Measurements from ENCODE around the gene ACKR2. TPM values are rescaled to one million over a fixed set of nuclear protein-coding genes. Genes with fewer than 3 reads are reported as not detected.

ACKR2 gene
- total and polyA plus RNA-seq, 2 of the 13 experiments (the other 11 are each of a cell fraction or from before 2014, with no cell fraction given), result 1.1 to 1.9 TPM

DNA sequence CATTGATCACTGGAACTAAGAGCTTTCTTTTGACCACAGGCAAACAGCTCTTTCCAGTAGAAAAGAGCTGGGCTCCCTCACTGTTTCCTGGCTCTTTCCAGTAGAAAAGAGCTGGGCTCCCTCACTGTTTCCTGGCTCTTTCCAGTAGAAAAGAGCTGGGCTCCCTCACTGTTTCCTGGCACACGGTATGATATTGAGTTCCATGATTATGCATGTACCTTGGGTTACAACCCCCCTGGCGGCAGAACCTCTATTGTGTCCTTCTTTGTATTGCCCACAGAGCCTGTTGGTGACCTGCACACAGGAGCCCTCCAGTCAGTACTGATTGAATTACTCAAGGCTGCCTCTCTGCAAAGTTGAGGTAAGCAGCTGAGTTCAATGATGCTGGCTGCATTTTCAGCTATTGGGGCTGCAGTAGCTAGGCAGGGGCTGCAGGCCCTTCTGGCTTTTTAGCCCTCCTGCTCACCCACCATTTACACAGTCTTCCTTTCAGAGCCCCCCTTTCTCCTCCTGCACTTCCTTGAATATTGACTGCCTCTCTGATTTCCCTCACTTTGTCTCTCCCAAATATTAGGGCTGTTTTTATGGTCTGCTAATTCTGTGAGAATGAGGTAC, 10.2 kb downstream of the ACKR2 start (continued):
- TF ChIP-seq, protein P1, sequence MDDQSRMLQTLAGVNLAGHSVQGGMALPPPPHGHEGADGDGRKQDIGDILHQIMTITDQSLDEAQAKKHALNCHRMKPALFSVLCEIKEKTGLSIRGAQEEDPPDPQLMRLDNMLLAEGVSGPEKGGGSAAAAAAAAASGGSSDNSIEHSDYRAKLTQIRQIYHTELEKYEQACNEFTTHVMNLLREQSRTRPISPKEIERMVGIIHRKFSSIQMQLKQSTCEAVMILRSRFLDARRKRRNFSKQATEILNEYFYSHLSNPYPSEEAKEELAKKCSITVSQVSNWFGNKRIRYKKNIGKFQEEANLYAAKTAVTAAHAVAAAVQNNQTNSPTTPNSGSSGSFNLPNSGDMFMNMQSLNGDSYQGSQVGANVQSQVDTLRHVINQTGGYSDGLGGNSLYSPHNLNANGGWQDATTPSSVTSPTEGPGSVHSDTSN (CRISPR knock-in tag; IDR thresholded peaks at IDR 0.05; ENCODE audit: borderline replicate concordance), result no peak
- TF ChIP-seq SOX13 (IDR thresholded peaks at IDR 0.05) (no peak), SOX13 (CRISPR knock-in tag; conservative IDR thresholded peaks at IDR 0.05 in 1 of 2, IDR thresholded peaks at IDR 0.05 in 1 of 2) (peak in 1 of 2 experiments; percentile 41; a peak in 1 of 4 replicates), HNRNPUL1 (IDR thresholded peaks at IDR 0.05; ENCODE audit: low read depth, low read length) (no peak), IRX3 (CRISPR knock-in tag; IDR thresholded peaks at IDR 0.05; ENCODE audit: borderline replicate concordance, low read depth) (no peak), RAD21 (CRISPR knock-in tag; IDR thresholded peaks at IDR 0.05) (no peak), ZBTB21 (CRISPR knock-in tag; IDR thresholded peaks at IDR 0.05) (no peak), ZFP90 (CRISPR knock-in tag; IDR thresholded peaks at IDR 0.05; ENCODE audit: borderline replicate concordance) (no peak), ZNF543 (CRISPR knock-in tag; IDR thresholded peaks at IDR 0.05) (no peak), ZNF264 (CRISPR knock-in tag; IDR thresholded peaks at IDR 0.05) (no peak)
- TF ChIP-seq, protein P2, sequence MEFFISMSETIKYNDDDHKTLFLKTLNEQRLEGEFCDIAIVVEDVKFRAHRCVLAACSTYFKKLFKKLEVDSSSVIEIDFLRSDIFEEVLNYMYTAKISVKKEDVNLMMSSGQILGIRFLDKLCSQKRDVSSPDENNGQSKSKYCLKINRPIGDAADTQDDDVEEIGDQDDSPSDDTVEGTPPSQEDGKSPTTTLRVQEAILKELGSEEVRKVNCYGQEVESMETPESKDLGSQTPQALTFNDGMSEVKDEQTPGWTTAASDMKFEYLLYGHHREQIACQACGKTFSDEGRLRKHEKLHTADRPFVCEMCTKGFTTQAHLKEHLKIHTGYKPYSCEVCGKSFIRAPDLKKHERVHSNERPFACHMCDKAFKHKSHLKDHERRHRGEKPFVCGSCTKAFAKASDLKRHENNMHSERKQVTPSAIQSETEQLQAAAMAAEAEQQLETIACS (CRISPR knock-in tag; IDR thresholded peaks at IDR 0.05), result no peak
- TF ChIP-seq, protein P3, sequence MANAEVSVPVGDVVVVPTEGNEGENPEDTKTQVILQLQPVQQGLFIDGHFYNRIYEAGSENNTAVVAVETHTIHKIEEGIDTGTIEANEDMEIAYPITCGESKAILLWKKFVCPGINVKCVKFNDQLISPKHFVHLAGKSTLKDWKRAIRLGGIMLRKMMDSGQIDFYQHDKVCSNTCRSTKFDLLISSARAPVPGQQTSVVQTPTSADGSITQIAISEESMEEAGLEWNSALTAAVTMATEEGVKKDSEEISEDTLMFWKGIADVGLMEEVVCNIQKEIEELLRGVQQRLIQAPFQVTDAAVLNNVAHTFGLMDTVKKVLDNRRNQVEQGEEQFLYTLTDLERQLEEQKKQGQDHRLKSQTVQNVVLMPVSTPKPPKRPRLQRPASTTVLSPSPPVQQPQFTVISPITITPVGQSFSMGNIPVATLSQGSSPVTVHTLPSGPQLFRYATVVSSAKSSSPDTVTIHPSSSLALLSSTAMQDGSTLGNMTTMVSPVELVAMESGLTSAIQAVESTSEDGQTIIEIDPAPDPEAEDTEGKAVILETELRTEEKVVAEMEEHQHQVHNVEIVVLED (CRISPR knock-in tag; IDR thresholded peaks at IDR 0.05; ENCODE audit: borderline replicate concordance), result no peak
- TF ChIP-seq, protein P4, sequence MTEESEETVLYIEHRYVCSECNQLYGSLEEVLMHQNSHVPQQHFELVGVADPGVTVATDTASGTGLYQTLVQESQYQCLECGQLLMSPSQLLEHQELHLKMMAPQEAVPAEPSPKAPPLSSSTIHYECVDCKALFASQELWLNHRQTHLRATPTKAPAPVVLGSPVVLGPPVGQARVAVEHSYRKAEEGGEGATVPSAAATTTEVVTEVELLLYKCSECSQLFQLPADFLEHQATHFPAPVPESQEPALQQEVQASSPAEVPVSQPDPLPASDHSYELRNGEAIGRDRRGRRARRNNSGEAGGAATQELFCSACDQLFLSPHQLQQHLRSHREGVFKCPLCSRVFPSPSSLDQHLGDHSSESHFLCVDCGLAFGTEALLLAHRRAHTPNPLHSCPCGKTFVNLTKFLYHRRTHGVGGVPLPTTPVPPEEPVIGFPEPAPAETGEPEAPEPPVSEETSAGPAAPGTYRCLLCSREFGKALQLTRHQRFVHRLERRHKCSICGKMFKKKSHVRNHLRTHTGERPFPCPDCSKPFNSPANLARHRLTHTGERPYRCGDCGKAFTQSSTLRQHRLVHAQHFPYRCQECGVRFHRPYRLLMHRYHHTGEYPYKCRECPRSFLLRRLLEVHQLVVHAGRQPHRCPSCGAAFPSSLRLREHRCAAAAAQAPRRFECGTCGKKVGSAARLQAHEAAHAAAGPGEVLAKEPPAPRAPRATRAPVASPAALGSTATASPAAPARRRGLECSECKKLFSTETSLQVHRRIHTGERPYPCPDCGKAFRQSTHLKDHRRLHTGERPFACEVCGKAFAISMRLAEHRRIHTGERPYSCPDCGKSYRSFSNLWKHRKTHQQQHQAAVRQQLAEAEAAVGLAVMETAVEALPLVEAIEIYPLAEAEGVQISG (CRISPR knock-in tag; IDR thresholded peaks at IDR 0.05), result peak; percentile 23; the same call in 1 of the 2 replicates
- TF ChIP-seq, protein P5, sequence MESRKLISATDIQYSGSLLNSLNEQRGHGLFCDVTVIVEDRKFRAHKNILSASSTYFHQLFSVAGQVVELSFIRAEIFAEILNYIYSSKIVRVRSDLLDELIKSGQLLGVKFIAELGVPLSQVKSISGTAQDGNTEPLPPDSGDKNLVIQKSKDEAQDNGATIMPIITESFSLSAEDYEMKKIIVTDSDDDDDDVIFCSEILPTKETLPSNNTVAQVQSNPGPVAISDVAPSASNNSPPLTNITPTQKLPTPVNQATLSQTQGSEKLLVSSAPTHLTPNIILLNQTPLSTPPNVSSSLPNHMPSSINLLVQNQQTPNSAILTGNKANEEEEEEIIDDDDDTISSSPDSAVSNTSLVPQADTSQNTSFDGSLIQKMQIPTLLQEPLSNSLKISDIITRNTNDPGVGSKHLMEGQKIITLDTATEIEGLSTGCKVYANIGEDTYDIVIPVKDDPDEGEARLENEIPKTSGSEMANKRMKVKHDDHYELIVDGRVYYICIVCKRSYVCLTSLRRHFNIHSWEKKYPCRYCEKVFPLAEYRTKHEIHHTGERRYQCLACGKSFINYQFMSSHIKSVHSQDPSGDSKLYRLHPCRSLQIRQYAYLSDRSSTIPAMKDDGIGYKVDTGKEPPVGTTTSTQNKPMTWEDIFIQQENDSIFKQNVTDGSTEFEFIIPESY (CRISPR knock-in tag; IDR thresholded peaks at IDR 0.05), result no peak
- TF ChIP-seq, protein P6, sequence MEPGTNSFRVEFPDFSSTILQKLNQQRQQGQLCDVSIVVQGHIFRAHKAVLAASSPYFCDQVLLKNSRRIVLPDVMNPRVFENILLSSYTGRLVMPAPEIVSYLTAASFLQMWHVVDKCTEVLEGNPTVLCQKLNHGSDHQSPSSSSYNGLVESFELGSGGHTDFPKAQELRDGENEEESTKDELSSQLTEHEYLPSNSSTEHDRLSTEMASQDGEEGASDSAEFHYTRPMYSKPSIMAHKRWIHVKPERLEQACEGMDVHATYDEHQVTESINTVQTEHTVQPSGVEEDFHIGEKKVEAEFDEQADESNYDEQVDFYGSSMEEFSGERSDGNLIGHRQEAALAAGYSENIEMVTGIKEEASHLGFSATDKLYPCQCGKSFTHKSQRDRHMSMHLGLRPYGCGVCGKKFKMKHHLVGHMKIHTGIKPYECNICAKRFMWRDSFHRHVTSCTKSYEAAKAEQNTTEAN (CRISPR knock-in tag; conservative IDR thresholded peaks at IDR 0.05), result no peak
- TF ChIP-seq, protein P7, sequence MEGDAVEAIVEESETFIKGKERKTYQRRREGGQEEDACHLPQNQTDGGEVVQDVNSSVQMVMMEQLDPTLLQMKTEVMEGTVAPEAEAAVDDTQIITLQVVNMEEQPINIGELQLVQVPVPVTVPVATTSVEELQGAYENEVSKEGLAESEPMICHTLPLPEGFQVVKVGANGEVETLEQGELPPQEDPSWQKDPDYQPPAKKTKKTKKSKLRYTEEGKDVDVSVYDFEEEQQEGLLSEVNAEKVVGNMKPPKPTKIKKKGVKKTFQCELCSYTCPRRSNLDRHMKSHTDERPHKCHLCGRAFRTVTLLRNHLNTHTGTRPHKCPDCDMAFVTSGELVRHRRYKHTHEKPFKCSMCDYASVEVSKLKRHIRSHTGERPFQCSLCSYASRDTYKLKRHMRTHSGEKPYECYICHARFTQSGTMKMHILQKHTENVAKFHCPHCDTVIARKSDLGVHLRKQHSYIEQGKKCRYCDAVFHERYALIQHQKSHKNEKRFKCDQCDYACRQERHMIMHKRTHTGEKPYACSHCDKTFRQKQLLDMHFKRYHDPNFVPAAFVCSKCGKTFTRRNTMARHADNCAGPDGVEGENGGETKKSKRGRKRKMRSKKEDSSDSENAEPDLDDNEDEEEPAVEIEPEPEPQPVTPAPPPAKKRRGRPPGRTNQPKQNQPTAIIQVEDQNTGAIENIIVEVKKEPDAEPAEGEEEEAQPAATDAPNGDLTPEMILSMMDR (CRISPR knock-in tag; IDR thresholded peaks at IDR 0.05), result peak; percentile 57
